ENCODE results near the gene ABCB1.

Gene ABCB1

GRCh38 chr7:87624628-87625027 lies 23.9 kb upstream of the ABCB1 start:
- no peak overlapping the region for H3K27ac ChIP-seq
- TF ChIP-seq CTCF (conservative IDR thresholded peaks at IDR 0.05) (peak; percentile 41), ZFX (IDR thresholded peaks at IDR 0.05) (no peak)

- TF ChIP-seq ZFX (IDR thresholded peaks at IDR 0.05) (no peak), CTCF (conservative IDR thresholded peaks at IDR 0.05) (no peak)
- H3K27ac ChIP-seq, result no peak overlapping the region
Measured at GRCh38 chr7:87615197-87615596, 14.5 kb upstream of the ABCB1 start.

- no peak for TF ChIP-seq CTCF (conservative IDR thresholded peaks at IDR 0.05)
- no peak for TF ChIP-seq ZFX (IDR thresholded peaks at IDR 0.05)
Measured at GRCh38 chr7:87609916-87610315, 9.2 kb upstream of the ABCB1 start.

GRCh38 chr7:87608431-87608830 lies 7.7 kb upstream of the ABCB1 start:
- H3K27ac ChIP-seq, result no peak overlapping the region
- TF ChIP-seq CTCF (conservative IDR thresholded peaks at IDR 0.05), result no peak
- no peak for TF ChIP-seq ZFX (IDR thresholded peaks at IDR 0.05)

More at GRCh38 chr7:87609916-87610315, 9.2 kb upstream of the ABCB1 start:
- no peak overlapping the region for H3K27ac ChIP-seq

- no peak overlapping the region for H3K27ac ChIP-seq
- no peak for TF ChIP-seq CTCF (conservative IDR thresholded peaks at IDR 0.05)
- TF ChIP-seq ZFX (IDR thresholded peaks at IDR 0.05), result no peak
Measured at GRCh38 chr7:87604264-87604663, 3.6 kb upstream of the ABCB1 start.

- H3K27ac ChIP-seq, result no peak overlapping the region
- TF ChIP-seq ZFX (IDR thresholded peaks at IDR 0.05) (no peak), CTCF (conservative IDR thresholded peaks at IDR 0.05) (no peak)
Measured at GRCh38 chr7:87599336-87599735, 1.3 kb downstream of the ABCB1 start.

GRCh38 chr7:87598234-87599009 lies 2.3 kb downstream of the ABCB1 start:
- no peak overlapping the region for H3K27ac ChIP-seq
- no peak for TF ChIP-seq CTCF (conservative IDR thresholded peaks at IDR 0.05)
- TF ChIP-seq ZFX (IDR thresholded peaks at IDR 0.05), result no peak

All from C4-2B (cell line).